NOMO-1 treated with DMSO at 0.1 percent for 48 hours (cell line): ENCODE data around the gene AP1G2.
"Not testable (repeated sequence)": the region's sequence is repeated elsewhere in the genome, so short reads cannot be mapped to it uniquely, and the experiment has no call there.

Experiments used
- DNase-seq: peaks from one replicate; lab custom pipeline; 2025; ENCODE audit not compliant: unreplicated experiment; lab: John Stamatoyannopoulos, UW

The AP1G2 gene

DNA sequence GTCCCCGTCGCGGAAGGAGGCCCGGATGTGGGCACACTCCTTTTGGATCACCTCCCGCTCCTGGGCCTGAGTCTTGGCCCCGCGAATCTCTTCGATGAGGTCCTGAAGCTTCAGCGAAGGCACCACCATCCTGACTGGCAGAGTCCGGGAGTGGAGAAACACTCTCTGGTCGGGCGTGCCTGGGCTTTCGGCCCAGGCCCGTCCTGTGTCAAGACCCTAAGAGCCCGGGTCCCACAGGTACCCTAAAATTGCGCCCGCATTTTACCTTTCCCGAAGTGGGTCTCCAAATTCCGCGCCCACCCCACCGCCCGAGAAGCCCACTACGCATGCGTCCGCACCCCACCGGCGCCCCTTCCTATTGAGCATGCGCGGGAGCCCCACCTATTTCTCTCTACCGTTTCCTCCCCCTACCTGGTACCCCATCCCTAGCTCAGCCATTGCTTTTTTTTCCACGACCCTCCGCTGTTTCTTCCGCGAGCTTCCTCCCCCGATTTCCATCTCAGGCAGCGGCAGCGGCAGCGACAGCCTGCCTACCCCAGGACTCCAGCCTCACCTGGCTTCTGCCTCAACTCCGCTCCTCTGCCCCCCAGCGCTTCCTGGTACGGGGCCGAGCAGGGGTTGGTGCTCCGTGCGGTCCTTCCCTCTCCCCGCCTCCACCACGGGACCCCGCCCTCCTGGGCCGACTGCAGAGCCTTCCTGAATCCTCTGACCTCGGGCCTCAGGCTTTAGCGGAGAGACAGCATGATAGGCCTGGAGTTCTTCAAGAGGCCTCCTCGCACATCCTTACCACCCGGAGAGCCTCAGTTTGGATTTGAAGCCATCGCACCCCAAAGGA is at the start of gene AP1G2:
Gene AP1G2, minus strand, starts transcription at position 606 of the 835 bp plus-strand sequence. Its CDS starts 477 bp downstream, at position 129.
- DNase-seq: peak; percentile 87

GRCh38 chr14:23615856-23616255 is 48.3 kb upstream of the AP1G2 start:
- DNase-seq: peak; percentile 71

DNA sequence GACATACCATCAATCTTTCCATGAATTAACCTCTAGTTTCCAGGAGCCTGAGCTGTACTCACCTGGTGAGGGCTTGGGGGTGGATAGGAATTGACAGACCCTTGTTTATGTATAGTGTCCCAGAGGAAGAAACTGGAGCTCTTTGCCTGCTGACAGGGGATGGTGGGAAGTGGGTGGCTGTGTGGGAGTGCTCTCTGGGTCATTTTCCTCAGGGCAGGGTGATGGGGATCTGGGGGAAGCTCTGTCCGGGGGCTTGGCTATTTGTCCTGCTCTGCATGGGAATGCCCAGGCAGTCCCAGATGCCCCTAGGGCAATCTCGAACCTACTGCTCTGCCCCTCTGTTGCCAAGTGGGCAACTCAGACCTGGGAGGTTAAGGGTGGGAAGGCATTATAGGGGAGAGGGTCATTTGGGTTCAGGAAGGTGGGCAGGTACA is 46.8 kb upstream of the AP1G2 start:
- no peak for DNase-seq

GRCh38 chr14:23613242-23614070 is 45.9 kb upstream of the AP1G2 start:
- no peak for DNase-seq

GRCh38 chr14:23612802-23613201 is 45.2 kb upstream of the AP1G2 start:
- no peak for DNase-seq

DNA sequence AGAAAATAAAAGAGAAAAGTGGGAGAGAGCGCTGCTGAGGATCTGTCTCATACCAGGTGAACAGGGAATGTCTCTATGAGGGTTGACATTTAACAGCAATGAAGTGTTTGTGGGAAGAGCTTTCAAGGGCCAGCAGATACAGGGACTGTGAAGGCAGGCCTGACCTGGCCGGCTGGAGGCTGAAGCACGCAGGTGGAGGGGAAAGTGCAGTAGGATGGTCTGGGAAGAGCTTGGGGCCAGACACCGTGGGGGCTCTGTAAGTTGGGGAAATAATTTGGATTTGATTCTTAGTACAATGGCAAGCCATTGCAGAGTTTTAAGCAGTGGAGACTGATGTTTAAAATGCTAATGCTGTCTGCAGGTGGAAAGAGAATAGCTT is 44.8 kb upstream of the AP1G2 start:
- DNase-seq: no peak

DNA sequence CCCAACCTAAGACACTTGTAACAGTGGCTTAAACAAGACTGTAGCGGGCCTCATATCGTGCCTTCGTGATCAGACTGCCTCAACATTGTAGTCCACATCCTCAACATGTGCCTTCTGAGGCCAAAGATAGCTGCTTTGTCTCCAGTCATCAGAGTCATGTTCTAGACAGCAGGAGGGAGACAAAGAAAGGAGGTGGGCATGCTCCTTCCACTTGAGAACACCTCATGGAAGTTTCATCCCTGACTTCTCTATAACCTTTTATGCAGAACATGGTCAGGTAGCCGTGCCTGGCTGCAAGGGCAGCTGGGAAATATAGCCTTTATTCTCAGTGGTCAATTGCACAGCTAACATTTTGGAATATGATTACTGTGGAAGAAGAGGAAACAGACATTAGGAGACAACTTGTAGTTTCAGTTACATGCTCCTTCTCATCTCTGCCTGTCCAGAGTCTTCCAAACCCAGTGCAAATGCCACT is 43.3 kb upstream of the AP1G2 start:
- DNase-seq: no peak

DNA sequence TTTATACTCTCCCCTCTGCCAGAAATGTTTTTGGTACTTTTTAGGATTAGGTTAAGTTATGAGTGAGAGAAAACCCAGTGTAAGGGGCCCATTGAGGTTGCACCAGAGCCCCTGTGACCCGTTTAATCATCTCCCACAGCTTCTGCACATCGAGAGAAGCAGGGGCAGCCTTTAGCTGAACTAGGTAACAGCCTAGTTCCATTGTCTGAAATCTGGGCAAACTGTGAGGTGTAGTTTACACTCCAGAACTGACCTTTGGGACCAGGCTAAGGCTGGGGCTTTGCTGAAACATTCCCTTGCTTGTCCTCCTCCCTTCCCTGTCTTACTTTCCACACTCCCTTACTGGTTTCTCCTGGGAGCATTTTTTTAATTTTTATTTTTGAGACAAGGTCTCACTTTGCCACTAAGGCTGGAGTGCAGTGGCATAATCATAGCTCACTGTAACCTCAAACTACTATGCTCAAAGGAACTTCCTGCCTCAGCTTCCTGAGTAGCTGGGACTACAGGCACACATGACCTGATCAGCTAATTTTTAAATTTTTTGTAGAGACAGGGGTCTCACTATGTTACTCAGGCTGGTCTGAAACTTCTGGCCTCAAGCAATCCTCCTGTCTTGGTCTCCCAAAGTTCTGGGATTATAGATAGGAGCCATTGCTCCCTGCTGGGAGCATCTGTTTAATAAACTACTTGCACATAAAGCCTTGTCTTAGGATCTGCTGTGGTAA is 42.7 kb upstream of the AP1G2 start:
- no peak for DNase-seq

DNA sequence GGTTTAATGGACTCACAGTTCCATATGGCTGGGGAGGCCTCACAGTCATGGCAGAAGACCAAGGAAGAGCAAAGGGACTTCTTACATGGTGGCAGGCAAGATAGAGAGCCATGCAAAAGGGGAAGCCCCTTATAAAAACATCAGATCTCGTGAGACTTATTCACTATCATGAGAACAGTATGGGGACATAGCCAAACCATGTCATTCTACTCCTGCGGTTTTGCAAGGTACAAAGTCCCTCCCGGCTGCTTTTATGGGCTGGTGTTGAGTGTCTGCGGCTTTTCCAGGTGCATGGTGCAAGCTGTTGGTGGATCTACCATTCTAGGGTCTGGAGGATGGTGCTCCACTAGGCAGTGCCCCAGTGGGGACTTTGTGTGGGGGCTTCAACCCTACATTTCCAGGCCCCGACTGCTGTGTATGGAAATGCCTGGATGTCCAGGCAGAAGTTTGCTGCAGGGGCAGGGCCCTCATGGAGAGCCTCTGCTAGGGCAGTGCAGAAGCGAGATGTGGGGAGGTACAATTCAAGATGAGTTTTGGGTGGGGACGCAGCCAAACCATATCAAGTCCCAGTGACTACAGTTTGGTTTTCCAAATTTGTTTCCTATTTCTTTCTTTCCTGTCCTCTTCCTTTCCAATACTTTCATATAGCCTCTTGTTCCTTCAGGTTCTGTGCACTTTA is 42.0 kb upstream of the AP1G2 start:
- DNase-seq: not testable (repeated sequence)

- DNase-seq: no peak
These were observed 41.4 kb upstream of the AP1G2 start for GRCh38 chr14:23609001-23609400.

DNA sequence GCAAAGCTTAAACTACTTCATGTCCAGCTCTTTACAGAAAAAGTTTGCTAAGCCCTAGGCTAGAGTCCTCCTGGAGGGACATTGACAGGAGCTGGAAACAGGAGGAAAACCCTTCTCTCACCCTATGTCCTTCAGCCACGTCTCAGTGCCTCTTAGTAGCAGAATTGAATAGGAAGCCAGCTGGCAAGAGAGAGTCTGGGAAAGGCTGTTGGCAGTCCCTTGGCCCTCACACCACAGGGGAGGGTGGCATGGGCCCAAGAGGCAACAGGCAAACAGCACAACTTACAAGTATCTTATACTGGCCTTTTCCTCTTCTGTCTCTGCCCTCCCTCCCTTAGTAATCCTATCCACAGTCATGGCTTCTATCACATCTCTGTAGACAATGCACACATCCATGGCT is 40.9 kb upstream of the AP1G2 start:
- DNase-seq: no peak

DNA sequence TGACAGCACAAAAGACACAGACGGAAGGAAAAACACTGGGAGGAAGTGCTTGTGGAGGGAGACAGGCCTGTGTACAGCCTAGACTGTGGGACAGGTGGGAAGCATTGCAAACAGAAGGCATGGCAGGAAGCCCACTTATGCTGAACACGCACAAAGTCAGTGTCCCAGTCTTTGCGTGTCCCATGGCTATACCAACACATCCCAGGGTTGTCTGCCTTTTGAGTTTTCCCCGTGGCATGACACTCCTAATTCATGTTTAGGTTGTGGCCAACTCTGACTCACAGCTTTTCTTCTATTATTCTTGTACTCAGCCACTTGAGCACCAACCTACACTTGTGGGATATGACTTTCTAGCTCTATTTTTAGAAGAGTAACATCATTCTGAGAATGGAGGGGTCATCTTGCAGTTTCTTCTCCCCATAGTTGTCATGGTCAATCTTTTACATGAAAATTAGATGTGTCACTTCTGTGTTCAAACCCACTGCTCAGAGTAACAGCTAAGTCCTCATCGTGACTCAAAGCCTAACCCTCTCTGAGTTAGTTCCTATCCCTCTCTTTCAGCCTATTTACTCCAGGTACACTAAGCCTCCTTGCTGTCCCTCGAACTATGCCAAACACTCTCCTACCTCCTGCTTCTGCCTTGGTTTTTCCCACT is 38.5 kb upstream of the AP1G2 start:
- no peak for DNase-seq

DNA sequence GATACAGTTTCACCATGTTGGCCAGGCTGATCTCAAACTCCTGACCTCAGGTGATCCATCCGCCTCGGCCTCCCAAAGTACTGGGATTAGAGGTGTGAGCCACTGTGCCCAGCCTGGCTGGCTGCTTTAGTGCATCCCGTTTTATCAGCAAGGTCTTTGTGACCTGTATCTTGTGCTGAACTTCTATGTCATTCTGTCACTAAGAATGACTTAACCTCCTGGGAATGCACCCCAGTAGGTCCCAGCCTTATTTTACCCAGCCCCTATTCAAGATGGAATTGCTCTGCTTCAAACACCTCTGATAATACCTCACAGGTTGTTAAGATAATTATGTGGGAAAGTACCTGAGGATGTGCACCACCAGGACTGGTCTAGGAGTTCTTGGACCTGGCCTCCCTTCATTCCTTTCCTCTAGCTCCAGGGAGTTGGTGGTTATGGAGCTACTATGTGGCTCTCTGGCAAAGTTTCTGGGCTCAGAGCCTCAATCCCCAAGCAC is 37.1 kb upstream of the AP1G2 start:
- DNase-seq: no peak

- no peak for DNase-seq
These were observed 36.6 kb upstream of the AP1G2 start for GRCh38 chr14:23604148-23604547.

GRCh38 chr14:23603103-23603502 is 35.5 kb upstream of the AP1G2 start:
- no peak for DNase-seq

DNA sequence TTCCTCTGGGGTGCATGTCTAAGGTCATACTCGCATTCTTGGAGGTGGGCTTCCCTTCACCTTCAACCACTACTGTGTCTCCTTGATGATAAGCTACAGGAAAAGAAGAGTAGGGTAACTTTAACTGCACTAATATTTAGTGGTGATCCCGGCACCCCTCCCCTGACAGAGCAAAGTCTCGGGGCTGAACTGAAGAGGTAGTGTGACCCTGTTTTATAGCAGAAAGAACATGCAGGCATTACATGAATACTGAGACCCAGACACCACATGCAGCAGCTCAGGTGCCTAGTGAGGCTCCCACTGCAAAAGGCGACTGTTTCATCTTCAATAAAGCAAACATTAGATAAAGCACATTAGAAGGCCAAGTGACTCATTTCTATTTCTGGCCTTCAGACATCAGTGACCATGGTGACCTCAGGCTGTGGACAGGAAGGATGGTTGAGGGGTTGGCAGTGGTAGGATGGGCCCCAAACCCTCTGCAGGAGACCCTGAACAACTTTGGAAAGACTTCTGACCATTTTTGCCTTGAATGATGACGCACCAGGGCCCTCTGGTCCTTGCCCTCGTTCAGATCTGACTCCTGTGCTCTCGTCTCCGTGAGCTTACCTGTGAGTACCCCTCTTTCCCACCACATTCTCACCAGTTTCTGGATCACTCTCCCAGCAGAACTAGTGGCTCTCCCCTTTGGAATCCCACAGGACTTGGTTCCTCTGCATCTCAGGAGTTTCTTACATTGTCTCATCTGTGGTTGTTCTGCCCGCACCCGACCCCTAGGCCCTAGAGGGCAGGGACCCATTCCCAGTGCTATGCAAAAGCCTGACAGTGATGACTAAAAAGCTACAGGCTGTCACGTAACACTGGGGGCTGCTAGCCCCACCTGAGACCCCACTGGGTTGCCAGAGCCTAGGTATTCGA is 34.8 kb upstream of the AP1G2 start:
- no peak for DNase-seq

GRCh38 chr14:23601845-23602180 is 34.2 kb upstream of the AP1G2 start:
- no peak for DNase-seq

DNA sequence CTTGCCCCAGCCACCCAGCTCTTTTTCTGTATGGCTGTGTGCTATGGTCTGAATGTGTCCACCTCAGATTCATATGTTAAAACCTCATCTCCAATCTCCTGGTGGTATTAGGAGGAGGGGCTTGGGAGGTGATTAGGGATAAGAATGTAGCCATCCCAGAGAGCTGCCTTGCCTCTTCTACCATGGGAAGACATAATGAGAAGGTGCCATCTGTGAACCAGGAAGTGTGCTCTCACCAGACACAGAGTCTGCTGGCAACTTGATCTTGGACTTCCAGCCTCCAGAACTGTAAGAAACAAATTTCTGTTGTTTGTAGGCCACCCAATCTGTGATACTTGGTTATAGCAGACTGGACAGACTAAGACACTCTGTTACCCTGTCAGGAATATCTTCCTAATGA is 33.8 kb upstream of the AP1G2 start:
- no peak for DNase-seq

DNA sequence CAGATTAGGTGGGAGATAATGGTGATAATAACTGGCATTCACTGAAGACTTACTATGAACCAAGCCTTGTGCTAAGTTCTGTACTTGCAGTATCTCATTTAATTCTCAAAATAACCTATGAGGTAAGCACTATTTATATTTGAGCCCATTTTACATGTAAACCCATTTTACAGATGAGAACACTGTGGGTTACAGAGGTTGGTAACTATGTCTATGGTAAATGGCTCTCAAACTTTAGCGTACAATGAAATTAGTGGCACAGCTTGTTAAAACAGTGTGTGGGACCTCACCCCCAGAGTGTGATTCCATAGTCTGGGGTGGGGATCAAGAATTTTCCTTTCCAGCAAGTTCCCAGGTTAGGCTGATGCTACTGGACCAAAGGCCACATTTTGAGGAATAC is 33.2 kb upstream of the AP1G2 start:
- DNase-seq: no peak
